Cardiac muscle cell (in vitro differentiated cells and primary cell): Measurements from ENCODE around the gene MAP4. TPM values are rescaled to one million over a fixed set of nuclear protein-coding genes. Genes with fewer than 3 reads are reported as not detected.

Source experiments
- DNase-seq, 2 donors: peaks; one replicate each; pipeline versions ENCODE4 v3.0.0 to v3.0.0-alpha.2; 2010 to 2017; ENCODE audit warnings: low read depth in 1 of 2, low spot score in 1 of 2
- H3K27ac ChIP-seq: fragments of 200-600 bp; sonication (generic); 2 replicates; pipeline ENCODE4 v1.5.1; 2016
- H3K27me3 ChIP-seq: fragments of 200-600 bp; sonication (generic); 2 replicates; pipeline ENCODE4 v1.6.0; 2016; ENCODE audit warnings: control low read depth
- H3K36me3 ChIP-seq: fragments of 200-600 bp; sonication (generic); 2 replicates; pipeline ENCODE4 v1.5.1; 2016; ENCODE audit warnings: control low read depth
- H3K4me1 ChIP-seq: fragments of 200-600 bp; sonication (generic); 2 replicates; pipeline ENCODE4 v1.8.1; 2017; ENCODE audit warnings: low read depth, mild to moderate bottlenecking, mixed run types
- H3K4me3 ChIP-seq: fragments of 200-600 bp; sonication (generic); 2 replicates; pipeline ENCODE4 v1.5.1; 2016; ENCODE audit warnings: mild to moderate bottlenecking
- H3K9me3 ChIP-seq: fragments of 200-600 bp; sonication (generic); 2 replicates; pipeline ENCODE4 v1.5.1; 2017; ENCODE audit warnings: low read depth, mild to moderate bottlenecking, control low read depth
- CTCF ChIP-seq: IDR thresholded peaks from 2 replicates; pipeline ENCODE4 v1.5.1; 2012; ENCODE audit warnings: low read depth, mild to moderate bottlenecking, low read length
- polyA plus RNA-seq: library from polyadenylated mRNA; unstranded; fragments of >200 nt; fragmentation: Nextera tagmentation; extraction: Ambion mirVana; gene quantifications from 2 replicates; pipeline ENCODE4 v1.2.1, GENCODE V29; 2016
- total RNA-seq: library from RNA; depleted of rRNA; stranded (reverse); fragments of >200 nt; gene quantifications from 2 replicates; pipeline ENCODE4 v1.2.3, GENCODE V29; 2016

The MAP4 gene
- total and polyA plus RNA-seq, 2 experiments from 2014 or later: 136 to 138 TPM

- H3K9me3 ChIP-seq: no peaks in the 10 kb centered on the region
- no peak for DNase-seq
- peaks cover 13% of the 10 kb centered on the region for H3K4me1 ChIP-seq
- H3K4me3 ChIP-seq: no peak overlapping the region
- no peak overlapping the region for H3K27ac ChIP-seq
- H3K27me3 ChIP-seq: no peaks in the 10 kb centered on the region
- TF ChIP-seq CTCF: no peak
- H3K36me3 ChIP-seq: no peaks in the 10 kb centered on the region
Observed at GRCh38 chr3:47956521-47956920, 59.7 kb downstream of the MAP4 start.

GRCh38 chr3:47954567-47954966 lies 61.6 kb downstream of the MAP4 start:
- TF ChIP-seq CTCF: no peak
- Histone ChIP-seq H3K4me1 (peaks cover 13% of the 10 kb centered on the region), H3K27me3 (no peaks in the 10 kb centered on the region), H3K9me3 (no peaks in the 10 kb centered on the region), H3K4me3 (no peak overlapping the region), H3K27ac (peak overlapping the region; percentile 78), H3K36me3 (no peaks in the 10 kb centered on the region)
- peak; percentile 29 to 52 for DNase-seq

- Histone ChIP-seq H3K36me3 (no peaks in the 10 kb centered on the region), H3K27ac (no peak overlapping the region), H3K27me3 (no peaks in the 10 kb centered on the region), H3K9me3 (no peaks in the 10 kb centered on the region), H3K4me1 (peaks cover 13% of the 10 kb centered on the region), H3K4me3 (no peak overlapping the region)
- no peak for TF ChIP-seq CTCF
- no peak for DNase-seq
Observed at GRCh38 chr3:47950453-47951169, 65.6 kb downstream of the MAP4 start.

- no peaks in the 10 kb centered on the region for H3K27me3 ChIP-seq
- DNase-seq: no peak
- no peak overlapping the region for H3K4me3 ChIP-seq
- no peaks in the 10 kb centered on the region for H3K9me3 ChIP-seq
- peaks cover 13% of the 10 kb centered on the region for H3K4me1 ChIP-seq
- H3K36me3 ChIP-seq: no peaks in the 10 kb centered on the region
- no peak for TF ChIP-seq CTCF
- H3K27ac ChIP-seq: no peak overlapping the region
Observed at GRCh38 chr3:47949979-47950378, 66.2 kb downstream of the MAP4 start.

- H3K9me3 ChIP-seq: no peaks in the 10 kb centered on the region
- H3K27me3 ChIP-seq: no peaks in the 10 kb centered on the region
- H3K27ac ChIP-seq: no peak overlapping the region
- H3K4me3 ChIP-seq: no peak overlapping the region
- H3K4me1 ChIP-seq: no peaks in the 10 kb centered on the region
- no peak for DNase-seq
- H3K36me3 ChIP-seq: no peaks in the 10 kb centered on the region
- no peak for TF ChIP-seq CTCF
Observed at GRCh38 chr3:47940232-47940631, 76.0 kb downstream of the MAP4 start.
